Fibroblast of lung (primary cell): ENCODE measurements around the gene TRAM1L1. TPM values are rescaled to one million over a fixed set of nuclear protein-coding genes. Genes with fewer than 3 reads are reported as not detected.

ENCODE experiments used
- DNase-seq, 2 donors: peaks; one replicate each; pipeline versions ENCODE4 v3.0.0 to v3.0.0-alpha.2; 2010; ENCODE audit warnings: low read depth in 2 of 2
- H2AFZ ChIP-seq: 2 replicates; pipeline ENCODE4 v1.5.1; 2012; ENCODE audit warnings: low read length, control low read depth, inconsistent platforms
- H3K27ac ChIP-seq: 2 replicates; pipeline ENCODE4 v1.5.1; 2011; ENCODE audit warnings: low read length, control low read depth; ENCODE audit not compliant: insufficient read depth
- H3K27me3 ChIP-seq: 2 replicates; pipeline ENCODE4 v1.5.1; 2011; ENCODE audit warnings: mild to moderate bottlenecking, low read length; ENCODE audit not compliant: control insufficient read depth, insufficient read depth
- H3K36me3 ChIP-seq: 2 replicates; pipeline ENCODE4 v1.5.1; 2011; ENCODE audit warnings: low read length; ENCODE audit not compliant: control insufficient read depth, insufficient read depth
- H3K4me1 ChIP-seq: 2 replicates; pipeline ENCODE4 v1.5.1; 2011; ENCODE audit warnings: low read length; ENCODE audit not compliant: control insufficient read depth, insufficient read depth; ENCODE audit errors: extremely low read depth
- H3K4me2 ChIP-seq: 2 replicates; pipeline ENCODE4 v1.5.1; 2011; ENCODE audit warnings: low read length, control low read depth; ENCODE audit not compliant: insufficient read depth; ENCODE audit errors: extremely low read depth
- H3K4me3 ChIP-seq, 4 experiments: fragments of 200-600 bp in 1 of 4; sonication (generic) in 1 of 4; replicated peaks in 1 of 4; 2 replicates each; pipeline ENCODE4 v1.5.1; 2011 to 2016; ENCODE audit warnings: low read length in 4 of 4, low read depth in 3 of 4, mild to moderate bottlenecking in 3 of 4, control low read depth in 2 of 4, inconsistent platforms in 1 of 4, mixed read lengths in 1 of 4; ENCODE audit not compliant: insufficient read depth in 1 of 4; ENCODE audit errors: control extremely low read depth in 1 of 4
- H3K79me2 ChIP-seq: 2 replicates; pipeline ENCODE4 v1.5.1; 2012; ENCODE audit warnings: mild to moderate bottlenecking, low read length, inconsistent platforms; ENCODE audit not compliant: control insufficient read depth, insufficient read depth
- H3K9ac ChIP-seq: 2 replicates; pipeline ENCODE4 v1.5.1; 2011; ENCODE audit warnings: mild to moderate bottlenecking, low read length, control low read depth; ENCODE audit not compliant: insufficient read depth
- H3K9me3 ChIP-seq: 2 replicates; pipeline ENCODE4 v1.5.1; 2012; ENCODE audit warnings: low read depth, low read length; ENCODE audit not compliant: control insufficient read depth, insufficient read depth
- H4K20me1 ChIP-seq: 2 replicates; pipeline ENCODE4 v1.5.1; 2011; ENCODE audit warnings: low read length; ENCODE audit not compliant: control insufficient read depth, insufficient read depth; ENCODE audit errors: extremely low read depth
- EZH2 ChIP-seq: IDR thresholded peaks from 2 replicates; pipeline ENCODE4 v1.5.1; 2012; ENCODE audit warnings: low read length, control low read depth, mild to moderate bottlenecking; ENCODE audit errors: missing control alignments
- polyA minus RNA-seq: library from RNA; depleted of rRNA, polyadenylated mRNA; stranded (reverse); fragments of >200 nt; gene quantifications from 2 replicates; pipeline ENCODE4 v1.2.3, GENCODE V29; 2011; ENCODE audit warnings: low replicate concordance
- polyA plus RNA-seq, 2 donors: library from polyadenylated mRNA; depleted of rRNA in 1 of 2; stranded (reverse) in 1 of 2; unstranded in 1 of 2; fragments of >200 nt; gene quantifications; 2 replicates each; pipeline ENCODE4 v1.2.1, GENCODE V29; 2011 to 2012; ENCODE audit warnings: missing spikeins in 1 of 2
- total RNA-seq: library from RNA; depleted of rRNA; stranded (reverse); fragments of >200 nt; gene quantifications from 2 replicates; pipeline ENCODE4 v1.2.1, GENCODE V29; 2014
- TF ChIP-seq, protein P1 (sequence below), 2 donors: IDR thresholded peaks in 1 of 2; conservative IDR thresholded peaks in 1 of 2; 1 replicate in 1 of 2; 2 replicates in 1 of 2; pipeline ENCODE4 v1.5.1; 2011 to 2012; ENCODE audit warnings: low read length in 2 of 2, control low read depth in 1 of 2, inconsistent platforms in 1 of 2, low read depth in 1 of 2, mild to moderate bottlenecking in 1 of 2

The TRAM1L1 gene
- total RNA-seq (3.1 and 5.0 TPM in 2 replicates), polyA plus RNA-seq (3.3 and 5.2 TPM in 2 replicates), polyA minus RNA-seq (0.16 TPM in 1 of 2 replicates, not detected in the other)
- polyA plus RNA-seq (2012), result 2.2 and 2.8 TPM in 2 replicates

DNA sequence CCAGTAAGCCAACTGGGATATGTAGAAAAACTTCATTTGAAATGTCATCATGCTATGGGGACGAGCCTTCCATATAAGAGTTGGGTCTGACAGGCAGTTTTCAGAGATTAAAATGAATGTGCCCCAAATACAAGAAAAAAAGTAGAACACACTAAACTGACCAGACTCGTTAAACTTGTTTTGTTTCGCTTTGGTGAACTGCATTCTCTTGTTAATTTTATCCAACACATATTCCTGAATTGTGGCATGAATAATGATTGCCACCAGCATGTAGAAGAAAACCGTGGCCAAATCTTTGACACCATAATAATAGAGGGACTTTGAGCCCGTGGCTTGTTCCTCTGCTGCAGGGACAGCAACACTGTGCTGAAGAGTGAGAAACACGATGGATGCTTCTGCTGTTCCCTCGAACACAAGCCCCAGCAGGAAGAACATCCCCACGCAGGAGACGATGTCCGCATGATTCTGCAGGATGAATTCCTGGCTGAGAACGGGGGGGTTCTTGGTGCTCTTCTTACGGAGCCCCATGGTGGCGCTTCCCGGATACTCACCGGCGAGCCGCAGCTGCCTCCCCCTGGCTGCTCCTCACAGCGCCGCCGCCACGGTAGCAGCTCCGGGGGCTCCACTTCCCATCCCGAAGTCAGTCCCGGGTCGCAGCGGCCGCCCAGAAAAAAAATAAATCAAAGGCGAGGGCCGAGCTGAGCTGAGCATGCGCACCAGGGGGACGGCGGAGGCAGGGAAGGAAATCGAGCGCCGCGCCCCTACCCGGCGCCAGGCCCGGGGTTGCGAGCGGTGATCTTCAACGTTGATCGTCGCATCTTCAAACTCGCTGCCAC is at the start of gene TRAM1L1:
TRAM1L1 (minus strand) TSS at position 711 of the 836 bp plus-strand sequence; CDS start at position 528, 183 bp downstream.
- Histone ChIP-seq H3K4me1 (no peaks in the 10 kb centered on the region), H3K79me2 (no peaks in the 10 kb centered on the region), H3K27ac (peak within 1 kb of the TSS; percentile 61), H3K4me2 (peak within 1 kb of the TSS; percentile 78), H4K20me1 (no peaks in the 10 kb centered on the region), H3K27me3 (no peaks in the 10 kb centered on the region), H2AFZ (peak within 1 kb of the TSS; percentile 97), H3K9ac (peak within 1 kb of the TSS; percentile 71), H3K4me3 (peak within 1 kb of the TSS; percentile 68 to 94 (median 77)), H3K36me3 (no peaks in the 10 kb centered on the region), H3K9me3 (no peaks in the 10 kb centered on the region)
- peak; percentile 76 to 80 for DNase-seq
- no peak for TF ChIP-seq EZH2
- TF ChIP-seq, protein P1, sequence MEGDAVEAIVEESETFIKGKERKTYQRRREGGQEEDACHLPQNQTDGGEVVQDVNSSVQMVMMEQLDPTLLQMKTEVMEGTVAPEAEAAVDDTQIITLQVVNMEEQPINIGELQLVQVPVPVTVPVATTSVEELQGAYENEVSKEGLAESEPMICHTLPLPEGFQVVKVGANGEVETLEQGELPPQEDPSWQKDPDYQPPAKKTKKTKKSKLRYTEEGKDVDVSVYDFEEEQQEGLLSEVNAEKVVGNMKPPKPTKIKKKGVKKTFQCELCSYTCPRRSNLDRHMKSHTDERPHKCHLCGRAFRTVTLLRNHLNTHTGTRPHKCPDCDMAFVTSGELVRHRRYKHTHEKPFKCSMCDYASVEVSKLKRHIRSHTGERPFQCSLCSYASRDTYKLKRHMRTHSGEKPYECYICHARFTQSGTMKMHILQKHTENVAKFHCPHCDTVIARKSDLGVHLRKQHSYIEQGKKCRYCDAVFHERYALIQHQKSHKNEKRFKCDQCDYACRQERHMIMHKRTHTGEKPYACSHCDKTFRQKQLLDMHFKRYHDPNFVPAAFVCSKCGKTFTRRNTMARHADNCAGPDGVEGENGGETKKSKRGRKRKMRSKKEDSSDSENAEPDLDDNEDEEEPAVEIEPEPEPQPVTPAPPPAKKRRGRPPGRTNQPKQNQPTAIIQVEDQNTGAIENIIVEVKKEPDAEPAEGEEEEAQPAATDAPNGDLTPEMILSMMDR (conservative IDR thresholded peaks at IDR 0.05 in 1 of 2, IDR thresholded peaks at IDR 0.05 in 1 of 2; ENCODE audit: low read depth in 1 of 2, low read length in 2 of 2), result peak in 1 of 2 donors; percentile 6

DNA sequence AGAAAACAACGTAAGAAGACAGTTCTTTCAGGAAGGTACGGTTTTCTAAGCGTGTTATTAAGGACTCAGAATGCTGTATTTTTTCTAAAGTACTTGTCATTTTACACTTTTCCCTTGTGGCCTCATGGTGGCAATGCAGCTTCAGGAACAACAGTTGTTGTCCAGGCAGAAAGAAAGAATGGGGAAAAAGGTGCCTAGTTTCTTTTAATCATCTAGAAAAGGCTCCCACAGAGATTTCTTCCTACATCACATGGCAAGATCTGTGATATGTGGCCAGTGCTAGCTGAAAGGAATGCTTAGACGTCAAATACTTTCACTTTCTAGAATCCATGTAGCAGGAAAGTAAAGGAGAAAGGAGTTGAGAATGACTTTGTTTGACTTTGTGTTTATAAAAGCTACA is 49.0 kb upstream of the TRAM1L1 start:
- peak; percentile 82 to 87 for DNase-seq
- no peak overlapping the region for H3K27ac ChIP-seq
- H3K4me1 ChIP-seq, result no peaks in the 10 kb centered on the region
- peak overlapping the region; percentile 5 for H2AFZ ChIP-seq
- no peaks in the 10 kb centered on the region for H3K27me3 ChIP-seq
- H3K9ac ChIP-seq, result no peak overlapping the region
- no peaks in the 10 kb centered on the region for H3K9me3 ChIP-seq
- H3K36me3 ChIP-seq, result no peaks in the 10 kb centered on the region
- peak overlapping the region in 1 of 4 experiments; percentile 5 for H3K4me3 ChIP-seq
- no peaks in the 10 kb centered on the region for H4K20me1 ChIP-seq
- no peak overlapping the region for H3K4me2 ChIP-seq
- no peaks in the 10 kb centered on the region for H3K79me2 ChIP-seq
- TF ChIP-seq EZH2, result no peak
- TF ChIP-seq, protein P1 (conservative IDR thresholded peaks at IDR 0.05 in 1 of 2, IDR thresholded peaks at IDR 0.05 in 1 of 2; ENCODE audit: low read depth in 1 of 2, low read length in 2 of 2), result peak; percentile 52 to 66

DNA sequence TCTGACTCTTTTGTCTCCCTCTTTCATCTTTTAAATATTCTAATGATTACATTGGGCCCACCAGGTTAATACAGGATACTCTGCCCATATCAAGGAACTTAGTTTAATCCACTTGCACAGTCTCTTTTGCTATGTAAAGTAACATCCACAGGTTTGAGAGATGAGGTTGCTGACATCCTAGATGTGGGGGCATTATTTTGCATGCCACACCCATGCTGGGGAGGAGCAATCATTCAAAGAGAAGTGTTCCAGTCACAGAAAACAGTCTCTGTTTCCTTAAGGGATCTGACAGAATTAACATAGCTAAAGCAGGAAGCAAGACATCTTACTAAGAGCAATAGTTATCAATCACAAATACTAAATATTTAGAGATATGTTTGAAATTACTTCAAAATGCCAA is 11.5 kb upstream of the TRAM1L1 start:
- H3K4me2 ChIP-seq, result no peak overlapping the region
- no peaks in the 10 kb centered on the region for H3K79me2 ChIP-seq
- H3K27ac ChIP-seq, result no peak overlapping the region
- TF ChIP-seq, protein P1 (conservative IDR thresholded peaks at IDR 0.05 in 1 of 2, IDR thresholded peaks at IDR 0.05 in 1 of 2; ENCODE audit: low read depth in 1 of 2, low read length in 2 of 2), result no peak
- TF ChIP-seq EZH2, result no peak
- no peaks in the 10 kb centered on the region for H3K9me3 ChIP-seq
- H3K36me3 ChIP-seq, result no peaks in the 10 kb centered on the region
- no peaks in the 10 kb centered on the region for H4K20me1 ChIP-seq
- no peak overlapping the region for H3K9ac ChIP-seq
- no peaks in the 10 kb centered on the region for H3K4me1 ChIP-seq
- no peak overlapping the region for H3K4me3 ChIP-seq
- no peak overlapping the region for H2AFZ ChIP-seq
- no peaks in the 10 kb centered on the region for H3K27me3 ChIP-seq
- no peak for DNase-seq
